Neuronal stem cell (in vitro differentiated cells): ENCODE data around the gene CNTNAP5.

Experiments
- DNase-seq: peaks from one replicate; pipeline ENCODE4 v3.0.0-alpha.2; 2013; ENCODE audit warnings: low spot score
- H2AFZ ChIP-seq: one replicate; pipeline ENCODE4 v1.6.1; 2013; ENCODE audit warnings: mild to moderate bottlenecking, low read length, inconsistent platforms
- H2AK5ac ChIP-seq: 2 replicates; pipeline ENCODE4 v1.6.1; 2013; ENCODE audit warnings: low read depth, mild to moderate bottlenecking, inconsistent platforms, low read length, moderate library complexity, mixed read lengths
- H2BK120ac ChIP-seq: 2 replicates; pipeline ENCODE4 v1.6.1; 2013; ENCODE audit warnings: low read depth, mild to moderate bottlenecking, inconsistent platforms, low read length, moderate library complexity, mixed read lengths
- H2BK12ac ChIP-seq: one replicate; pipeline ENCODE4 v1.6.1; 2013; ENCODE audit warnings: low read length, inconsistent platforms
- H2BK15ac ChIP-seq: 2 replicates; pipeline ENCODE4 v1.6.1; 2013; ENCODE audit warnings: mild to moderate bottlenecking, low read length, inconsistent platforms, mixed read lengths
- H2BK5ac ChIP-seq: one replicate; pipeline ENCODE4 v1.6.1; 2013; ENCODE audit warnings: inconsistent platforms, mild to moderate bottlenecking, low read length, moderate library complexity
- H3K14ac ChIP-seq: one replicate; pipeline ENCODE4 v1.6.1; 2013; ENCODE audit warnings: low read length, inconsistent platforms
- H3K18ac ChIP-seq: 2 replicates; pipeline ENCODE4 v1.6.1; 2013; ENCODE audit warnings: low read length, inconsistent platforms
- H3K23ac ChIP-seq: 2 replicates; pipeline ENCODE4 v1.6.1; 2013; ENCODE audit warnings: low read depth, mild to moderate bottlenecking, mixed read lengths, low read length, inconsistent platforms; ENCODE audit not compliant: poor library complexity
- H3K27ac ChIP-seq: replicated peaks from 3 replicates; pipeline ENCODE4 v1.5.1; 2013; ENCODE audit warnings: low read length, inconsistent platforms
- H3K27me3 ChIP-seq, 3 experiments: 2 replicates each; pipeline ENCODE4 v1.6.1; 2013; ENCODE audit warnings: low read length in 3 of 3, mild to moderate bottlenecking in 2 of 3, inconsistent platforms in 1 of 3, low read depth in 1 of 3, mixed read lengths in 1 of 3, moderate library complexity in 1 of 3; ENCODE audit not compliant: control insufficient read depth in 3 of 3, insufficient read depth in 3 of 3
- H3K36me3 ChIP-seq, 2 donors: replicated peaks in 1 of 2; 2 replicates each; pipeline ENCODE4 v1.6.1; 2013; ENCODE audit warnings: low read length in 2 of 2; ENCODE audit not compliant: control insufficient read depth in 2 of 2, insufficient read depth in 2 of 2
- H3K4ac ChIP-seq: 2 replicates; pipeline ENCODE4 v1.6.1; 2013; ENCODE audit warnings: inconsistent platforms, mild to moderate bottlenecking, low read length, moderate library complexity
- H3K4me1 ChIP-seq, 2 donors: 1 replicate in 1 of 2; 2 replicates in 1 of 2; pipeline ENCODE4 v1.6.1; 2013; ENCODE audit warnings: low read length in 2 of 2, low read depth in 1 of 2; ENCODE audit not compliant: control insufficient read depth in 2 of 2, insufficient read depth in 1 of 2
- H3K4me2 ChIP-seq: one replicate; pipeline ENCODE4 v1.6.1; 2013; ENCODE audit warnings: mild to moderate bottlenecking, low read length, inconsistent platforms; ENCODE audit not compliant: insufficient read depth, poor library complexity, severe bottlenecking
- H3K4me3 ChIP-seq, 2 donors: 2 replicates each; pipeline ENCODE4 v1.5.1; 2013; ENCODE audit warnings: low read length in 2 of 2, mild to moderate bottlenecking in 2 of 2, inconsistent platforms in 1 of 2, moderate library complexity in 1 of 2
- H3K79me1 ChIP-seq: one replicate; pipeline ENCODE4 v1.6.1; 2013; ENCODE audit warnings: low read depth, mild to moderate bottlenecking, inconsistent platforms, low read length, moderate library complexity
- H3K9ac ChIP-seq: one replicate; pipeline ENCODE4 v1.6.1; 2013; ENCODE audit warnings: mild to moderate bottlenecking, low read depth, low read length, inconsistent platforms; ENCODE audit not compliant: poor library complexity
- H3K9me3 ChIP-seq, 2 donors: replicated peaks in 1 of 2; 2 replicates each; pipeline versions ENCODE3 to v1.6.1; 2013; ENCODE audit warnings: low read length in 2 of 2, mild to moderate bottlenecking in 2 of 2, inconsistent platforms in 1 of 2, low read depth in 1 of 2, mixed read lengths in 1 of 2, moderate library complexity in 1 of 2; ENCODE audit not compliant: control insufficient read depth in 2 of 2, insufficient read depth in 1 of 2
- H4K8ac ChIP-seq: one replicate; pipeline ENCODE4 v1.6.1; 2013; ENCODE audit warnings: low read depth, mild to moderate bottlenecking, inconsistent platforms, low read length, moderate library complexity
- H4K91ac ChIP-seq: one replicate; pipeline ENCODE4 v1.6.1; 2013; ENCODE audit warnings: low read length, low read depth, mild to moderate bottlenecking, inconsistent platforms; ENCODE audit not compliant: poor library complexity
- WGBS, 2 donors: extraction: QIAGEN DNeasy Blood & Tissue Kit; methylation state at CpG; one replicate each; pipeline ENCODE4 v1.1.7; 2013; ENCODE audit warnings: missing lambda C conversion rate in 2 of 2, mixed read lengths in 1 of 2; ENCODE audit not compliant: insufficient read length in 2 of 2, insufficient replicate concordance in 1 of 2; ENCODE audit errors: extremely low coverage in 2 of 2; 5-methylcytosine and 5-hydroxymethylcytosine counted together

The CNTNAP5 gene

DNA sequence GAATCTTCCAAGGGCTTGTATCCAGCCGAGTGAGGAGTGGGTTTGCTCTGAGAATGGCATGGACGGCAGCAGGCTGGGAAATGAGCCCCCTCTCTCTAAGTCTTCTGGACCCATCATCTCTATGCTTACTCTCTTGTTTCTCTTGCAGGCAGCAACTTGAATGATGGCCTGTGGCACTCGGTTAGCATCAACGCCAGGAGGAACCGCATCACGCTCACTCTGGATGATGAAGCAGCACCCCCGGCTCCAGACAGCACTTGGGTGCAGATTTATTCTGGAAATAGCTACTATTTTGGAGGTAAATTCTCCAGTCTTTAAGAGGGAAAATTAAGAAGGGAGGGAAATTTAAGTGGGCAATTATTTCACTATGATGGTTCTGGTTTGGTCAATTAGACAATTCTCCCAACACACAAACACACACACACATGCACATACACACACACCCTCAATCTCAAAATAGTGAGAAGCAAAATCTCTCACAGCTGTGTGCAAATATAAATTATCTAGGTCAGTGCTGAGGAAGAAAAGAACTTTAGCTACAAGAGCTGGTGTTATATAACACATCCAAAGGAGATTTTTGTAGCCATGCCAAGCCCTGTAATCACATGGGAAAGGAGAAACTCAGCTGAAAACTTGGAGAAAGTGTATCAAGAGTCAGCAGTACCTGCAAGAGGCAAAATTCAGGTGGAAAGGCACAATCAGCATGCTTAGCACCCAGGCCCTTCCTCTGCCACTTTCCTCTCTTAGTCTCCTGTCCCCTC, 499.2 kb downstream of the CNTNAP5 start:
- H4K91ac ChIP-seq, result no peak overlapping the region
- no peaks in the 10 kb centered on the region for H3K79me1 ChIP-seq
- H4K8ac ChIP-seq, result no peak overlapping the region

DNA sequence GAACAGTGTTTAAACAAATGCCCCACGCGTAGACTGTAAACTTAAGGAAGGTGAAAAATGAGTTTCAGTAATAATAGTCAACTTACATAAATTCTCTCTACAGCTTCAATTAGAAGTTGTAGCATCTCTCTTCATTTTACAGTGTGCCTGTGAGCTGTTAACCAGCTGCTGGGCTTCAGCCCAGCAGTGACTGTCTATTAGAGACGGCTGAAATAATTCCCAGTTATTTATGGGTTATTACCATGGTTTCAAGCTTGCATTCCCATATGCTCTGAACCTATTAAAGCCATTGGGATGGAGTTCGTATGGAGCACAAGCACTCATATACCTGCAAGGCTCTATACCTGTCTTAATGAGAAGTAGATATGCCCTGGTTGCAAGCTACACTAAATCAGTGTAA, 501.1 kb downstream of the CNTNAP5 start:
- H3K9ac ChIP-seq, result no peak overlapping the region
- no peak overlapping the region for H3K14ac ChIP-seq
- H3K9me3 ChIP-seq, result no peaks in the 10 kb centered on the region
- no peaks in the 10 kb centered on the region for H3K36me3 ChIP-seq
- no peak overlapping the region for H2AFZ ChIP-seq
- H2BK120ac ChIP-seq, result no peak overlapping the region
- H3K27me3 ChIP-seq, result no peaks in the 10 kb centered on the region
- H3K4ac ChIP-seq, result no peak overlapping the region
- H2AK5ac ChIP-seq, result no peak overlapping the region
- no peak overlapping the region for H3K4me2 ChIP-seq
- no peak overlapping the region for H2BK5ac ChIP-seq
- DNase-seq, result no peak
- WGBS, 2 donors, result no CpG with 5 or more reads among the region's 4 CpGs
- H3K4me1 ChIP-seq, result peaks cover 0 to 5% of the 10 kb centered on the region in 2 donors
- H3K4me3 ChIP-seq, result no peak overlapping the region
- H3K27ac ChIP-seq, result no peak overlapping the region
- H3K18ac ChIP-seq, result no peak overlapping the region
- H2BK12ac ChIP-seq, result no peak overlapping the region
- no peak overlapping the region for H3K23ac ChIP-seq
- no peak overlapping the region for H4K8ac ChIP-seq
- no peak overlapping the region for H4K91ac ChIP-seq
- H2BK15ac ChIP-seq, result no peak overlapping the region
- no peaks in the 10 kb centered on the region for H3K79me1 ChIP-seq

More for the DNA sequence above, 499.2 kb downstream of the CNTNAP5 start:
- H3K27ac ChIP-seq, result no peak overlapping the region
- no peak overlapping the region for H2AK5ac ChIP-seq
- H2BK5ac ChIP-seq, result no peak overlapping the region
- no peak overlapping the region for H3K23ac ChIP-seq
- H3K9me3 ChIP-seq, result no peaks in the 10 kb centered on the region
- no peaks in the 10 kb centered on the region for H3K27me3 ChIP-seq
- no peaks in the 10 kb centered on the region for H3K36me3 ChIP-seq
- no peak overlapping the region for H2BK15ac ChIP-seq
- H3K4me3 ChIP-seq, result no peak overlapping the region
- no peak for DNase-seq
- H3K14ac ChIP-seq, result no peak overlapping the region
- H3K4ac ChIP-seq, result no peak overlapping the region
- H2BK12ac ChIP-seq, result no peak overlapping the region
- no peak overlapping the region for H2AFZ ChIP-seq
- WGBS, 2 donors, result no CpG with 5 or more reads among the region's 7 CpGs
- no peak overlapping the region for H3K18ac ChIP-seq
- H3K4me2 ChIP-seq, result no peak overlapping the region
- no peak overlapping the region for H3K9ac ChIP-seq
- no peak overlapping the region for H2BK120ac ChIP-seq
- peaks cover 0 to 6% of the 10 kb centered on the region in 2 donors for H3K4me1 ChIP-seq

DNA sequence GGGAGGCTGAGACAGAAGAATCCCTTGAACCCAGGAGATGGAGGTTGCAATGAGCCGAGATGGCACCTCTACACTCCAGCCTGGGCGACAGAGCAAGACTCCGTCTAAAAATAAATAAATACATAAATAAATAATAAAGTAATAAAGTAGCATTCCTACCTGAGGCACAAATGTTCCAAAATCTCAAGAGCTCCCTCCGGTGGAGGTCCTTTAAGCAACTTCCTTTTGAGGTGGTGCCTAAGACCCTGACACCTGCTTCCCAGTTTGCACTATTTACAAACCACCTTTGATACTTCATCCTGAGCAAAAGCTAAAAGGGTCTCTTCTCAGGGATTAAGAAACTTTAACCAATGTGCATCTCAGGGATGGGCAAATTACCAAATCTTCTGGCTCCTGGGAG, 505.1 kb downstream of the CNTNAP5 start:
- H3K9me3 ChIP-seq, result no peaks in the 10 kb centered on the region
- no peaks in the 10 kb centered on the region for H3K36me3 ChIP-seq
- no peak overlapping the region for H2BK120ac ChIP-seq
- H2BK12ac ChIP-seq, result no peak overlapping the region
- H2BK5ac ChIP-seq, result no peak overlapping the region
- WGBS, 2 donors, result no CpG with 5 or more reads among the region's 4 CpGs
- peaks cover 0 to 3% of the 10 kb centered on the region in 2 donors for H3K4me1 ChIP-seq
- no peak overlapping the region for H2AFZ ChIP-seq
- no peak overlapping the region for H4K91ac ChIP-seq
- no peaks in the 10 kb centered on the region for H3K79me1 ChIP-seq
- H3K18ac ChIP-seq, result no peak overlapping the region
- H4K8ac ChIP-seq, result no peak overlapping the region
- H2AK5ac ChIP-seq, result no peak overlapping the region
- H3K23ac ChIP-seq, result no peak overlapping the region
- H3K4ac ChIP-seq, result no peak overlapping the region
- no peak overlapping the region for H2BK15ac ChIP-seq
- no peak overlapping the region for H3K14ac ChIP-seq
- H3K4me3 ChIP-seq, result no peak overlapping the region
- no peaks in the 10 kb centered on the region for H3K27me3 ChIP-seq
- no peak overlapping the region for H3K9ac ChIP-seq
- DNase-seq, result no peak
- H3K27ac ChIP-seq, result no peak overlapping the region
- no peak overlapping the region for H3K4me2 ChIP-seq

DNA sequence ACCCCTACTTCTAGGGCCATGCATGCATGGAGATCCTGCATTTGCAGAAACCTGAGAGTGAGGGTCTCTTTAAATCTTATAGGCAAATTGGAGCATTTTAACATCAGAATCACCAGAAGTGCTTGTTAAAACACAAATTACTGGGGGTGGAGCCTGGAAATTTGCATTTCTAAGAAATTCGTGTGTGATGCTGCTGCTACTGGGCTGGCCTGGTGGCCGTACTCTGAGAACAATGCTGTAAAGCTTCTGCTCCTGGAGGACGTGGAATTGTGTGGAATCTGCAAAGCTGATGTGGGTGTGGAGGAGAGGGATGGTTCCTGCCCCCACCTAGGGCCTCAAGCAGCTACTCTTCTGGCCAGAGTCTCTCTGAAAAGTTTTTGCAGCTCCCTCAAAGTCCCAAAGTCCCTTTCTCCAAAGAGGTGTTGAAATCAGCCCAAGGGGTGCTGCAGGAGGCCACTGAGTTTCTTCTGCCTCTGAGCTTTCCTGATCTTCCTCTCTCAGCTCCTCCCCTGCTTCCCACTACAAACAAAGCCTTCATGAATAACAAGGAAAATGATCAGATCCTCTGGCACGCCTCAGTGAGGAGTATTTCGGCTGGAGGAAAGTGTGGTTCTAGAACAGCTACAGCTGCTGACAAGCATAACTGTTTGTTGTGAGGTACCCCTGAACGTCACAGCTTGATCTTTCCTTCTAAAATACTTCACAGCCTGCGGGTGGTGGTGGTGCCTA, 508.3 kb downstream of the CNTNAP5 start:
- Histone ChIP-seq H2AK5ac (no peak overlapping the region), H3K36me3 (no peaks in the 10 kb centered on the region), H4K8ac (no peak overlapping the region), H2BK5ac (no peak overlapping the region), H3K18ac (no peak overlapping the region), H3K9ac (no peak overlapping the region), H3K4ac (no peak overlapping the region), H3K27me3 (no peaks in the 10 kb centered on the region), H3K27ac (no peak overlapping the region), H3K79me1 (no peaks in the 10 kb centered on the region), H2BK15ac (no peak overlapping the region), H3K9me3 (no peaks in the 10 kb centered on the region), H3K4me2 (no peak overlapping the region), H3K14ac (no peak overlapping the region), H3K23ac (no peak overlapping the region), H2BK12ac (no peak overlapping the region), H3K4me1 (no peaks in the 10 kb centered on the region), H2AFZ (no peak overlapping the region), H3K4me3 (no peak overlapping the region), H2BK120ac (no peak overlapping the region), H4K91ac (no peak overlapping the region)
- WGBS, 2 donors, result no CpG with 5 or more reads among the region's 7 CpGs
- no peak for DNase-seq
